ENCODE measurements around the gene CCDC50. TPM values are rescaled to one million over a fixed set of nuclear protein-coding genes. Genes with fewer than 3 reads are reported as not detected.

The CCDC50 gene
- total RNA-seq, 1 donor from 2014 or later, result 63.5 TPM

GRCh38 chr3:191398607-191399006, 69.4 kb downstream of the CCDC50 start:
- Mint-ChIP-seq H3K4me3 (ENCODE audit: unreplicated experiment) (no peak overlapping the region), H3K4me1 (ENCODE audit: unreplicated experiment) (no peaks in the 10 kb centered on the region), H3K36me3 (ENCODE audit: low read depth, unreplicated experiment) (peaks cover 3% of the 10 kb centered on the region), H3K27ac (ENCODE audit: unreplicated experiment) (no peak overlapping the region), H3K27me3 (ENCODE audit: unreplicated experiment) (peaks cover 4% of the 10 kb centered on the region), H3K9me3 (ENCODE audit: unreplicated experiment) (no peaks in the 10 kb centered on the region)
- no peak for DNase-seq (ENCODE audit: low spot score)
- TF ChIP-seq CTCF (IDR thresholded peaks at IDR 0.05; ENCODE audit: unreplicated experiment), result no peak

- Mint-ChIP-seq H3K4me3 (ENCODE audit: unreplicated experiment) (no peak overlapping the region), H3K9me3 (ENCODE audit: unreplicated experiment) (no peaks in the 10 kb centered on the region), H3K27ac (ENCODE audit: unreplicated experiment) (no peak overlapping the region), H3K27me3 (ENCODE audit: unreplicated experiment) (peaks cover 4% of the 10 kb centered on the region), H3K36me3 (ENCODE audit: low read depth, unreplicated experiment) (peaks cover 3% of the 10 kb centered on the region), H3K4me1 (ENCODE audit: unreplicated experiment) (no peaks in the 10 kb centered on the region)
- no peak for TF ChIP-seq CTCF (IDR thresholded peaks at IDR 0.05; ENCODE audit: unreplicated experiment)
- no peak for DNase-seq (ENCODE audit: low spot score)
Observed at GRCh38 chr3:191399918-191400317, 70.7 kb downstream of the CCDC50 start.

GRCh38 chr3:191401775-191402357, 72.7 kb downstream of the CCDC50 start:
- peaks cover 6% of the 10 kb centered on the region for H3K36me3 Mint-ChIP-seq (ENCODE audit: low read depth, unreplicated experiment)
- TF ChIP-seq CTCF (IDR thresholded peaks at IDR 0.05; ENCODE audit: unreplicated experiment), result no peak
- no peaks in the 10 kb centered on the region for H3K4me1 Mint-ChIP-seq (ENCODE audit: unreplicated experiment)
- no peak overlapping the region for H3K4me3 Mint-ChIP-seq (ENCODE audit: unreplicated experiment)
- H3K9me3 Mint-ChIP-seq (ENCODE audit: unreplicated experiment), result no peaks in the 10 kb centered on the region
- no peak overlapping the region for H3K27ac Mint-ChIP-seq (ENCODE audit: unreplicated experiment)
- H3K27me3 Mint-ChIP-seq (ENCODE audit: unreplicated experiment), result peaks cover 4% of the 10 kb centered on the region
- DNase-seq (ENCODE audit: low spot score), result no peak

- Mint-ChIP-seq H3K27ac (ENCODE audit: unreplicated experiment) (no peak overlapping the region), H3K36me3 (ENCODE audit: low read depth, unreplicated experiment) (peaks cover 6% of the 10 kb centered on the region)
Observed at GRCh38 chr3:191409791-191410359, 80.7 kb downstream of the CCDC50 start.

More at GRCh38 chr3:191409791-191410359, 80.7 kb downstream of the CCDC50 start:
- DNase-seq (ENCODE audit: low spot score), result no peak
- H3K4me1 Mint-ChIP-seq (ENCODE audit: unreplicated experiment), result peaks cover 5% of the 10 kb centered on the region
- H3K9me3 Mint-ChIP-seq (ENCODE audit: unreplicated experiment), result peaks cover 5% of the 10 kb centered on the region
- H3K4me3 Mint-ChIP-seq (ENCODE audit: unreplicated experiment), result no peak overlapping the region
- TF ChIP-seq CTCF (IDR thresholded peaks at IDR 0.05; ENCODE audit: unreplicated experiment), result no peak
- H3K27me3 Mint-ChIP-seq (ENCODE audit: unreplicated experiment), result no peaks in the 10 kb centered on the region
